Dedifferentiated amniotic fluid mesenchymal stem cell (primary cell): Measurements from ENCODE around the gene C1QL1.

Experiments
- DNase-seq: peaks from one replicate; pipeline ENCODE4 v3.0.0-alpha.2; 2016; ENCODE audit errors: extremely low spot score

Gene C1QL1

DNA sequence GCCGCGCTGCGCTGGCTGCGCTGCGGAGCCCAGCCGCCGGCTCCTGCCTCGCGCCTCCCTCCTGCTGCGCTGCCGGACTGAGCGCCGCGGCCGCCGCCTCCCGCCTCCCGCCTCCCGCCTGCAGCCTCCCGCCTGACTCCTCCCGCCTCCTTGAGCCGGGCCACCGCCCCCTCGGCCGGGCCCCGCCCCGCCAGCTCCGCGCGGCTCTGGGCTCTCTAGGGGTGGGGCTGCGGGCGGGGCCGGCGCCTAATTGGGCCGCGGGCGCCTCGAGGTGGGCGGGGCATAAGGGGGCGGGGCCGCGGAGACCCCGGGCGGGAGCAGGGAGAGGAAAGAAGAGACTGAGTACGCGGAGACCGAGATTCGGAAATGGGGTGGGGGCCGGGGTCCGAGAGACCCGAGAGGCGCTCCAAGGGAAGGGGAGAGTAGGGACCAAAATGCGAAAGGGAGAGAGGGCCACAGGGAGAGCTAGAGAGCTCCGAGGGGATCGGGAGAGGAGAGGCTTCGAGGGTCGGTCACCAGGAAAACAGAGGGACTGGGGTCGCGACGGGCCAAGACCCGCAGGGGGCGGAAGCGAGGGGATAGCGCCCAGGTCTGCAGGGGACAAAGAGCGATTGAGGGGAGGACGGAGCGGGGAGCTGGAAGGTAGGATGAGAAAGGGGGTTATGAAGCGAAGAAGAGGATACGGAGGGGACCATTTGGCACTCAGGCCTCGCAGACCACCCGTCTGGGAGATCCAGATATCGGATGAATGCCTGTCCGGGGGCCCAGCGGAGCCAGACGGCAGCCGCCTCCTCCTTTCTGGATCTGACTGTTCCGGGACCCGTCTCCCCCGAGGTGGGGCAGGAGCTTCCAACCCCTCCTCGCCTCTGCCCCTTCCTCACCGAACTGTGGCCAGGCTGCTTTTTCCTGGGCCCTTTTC is at the start of gene C1QL1:
Gene C1QL1 (minus strand): TSS at position 79 of the 919 bp plus-strand sequence. CDS start 255 bp downstream, outside the sequence.
- peak; percentile 82 for DNase-seq

- DNase-seq: no peak
Observed at GRCh38 chr17:45016823-45017222, 48.7 kb upstream of the C1QL1 start.

- no peak for DNase-seq
Observed at GRCh38 chr17:45016237-45016636, 48.1 kb upstream of the C1QL1 start.

DNA sequence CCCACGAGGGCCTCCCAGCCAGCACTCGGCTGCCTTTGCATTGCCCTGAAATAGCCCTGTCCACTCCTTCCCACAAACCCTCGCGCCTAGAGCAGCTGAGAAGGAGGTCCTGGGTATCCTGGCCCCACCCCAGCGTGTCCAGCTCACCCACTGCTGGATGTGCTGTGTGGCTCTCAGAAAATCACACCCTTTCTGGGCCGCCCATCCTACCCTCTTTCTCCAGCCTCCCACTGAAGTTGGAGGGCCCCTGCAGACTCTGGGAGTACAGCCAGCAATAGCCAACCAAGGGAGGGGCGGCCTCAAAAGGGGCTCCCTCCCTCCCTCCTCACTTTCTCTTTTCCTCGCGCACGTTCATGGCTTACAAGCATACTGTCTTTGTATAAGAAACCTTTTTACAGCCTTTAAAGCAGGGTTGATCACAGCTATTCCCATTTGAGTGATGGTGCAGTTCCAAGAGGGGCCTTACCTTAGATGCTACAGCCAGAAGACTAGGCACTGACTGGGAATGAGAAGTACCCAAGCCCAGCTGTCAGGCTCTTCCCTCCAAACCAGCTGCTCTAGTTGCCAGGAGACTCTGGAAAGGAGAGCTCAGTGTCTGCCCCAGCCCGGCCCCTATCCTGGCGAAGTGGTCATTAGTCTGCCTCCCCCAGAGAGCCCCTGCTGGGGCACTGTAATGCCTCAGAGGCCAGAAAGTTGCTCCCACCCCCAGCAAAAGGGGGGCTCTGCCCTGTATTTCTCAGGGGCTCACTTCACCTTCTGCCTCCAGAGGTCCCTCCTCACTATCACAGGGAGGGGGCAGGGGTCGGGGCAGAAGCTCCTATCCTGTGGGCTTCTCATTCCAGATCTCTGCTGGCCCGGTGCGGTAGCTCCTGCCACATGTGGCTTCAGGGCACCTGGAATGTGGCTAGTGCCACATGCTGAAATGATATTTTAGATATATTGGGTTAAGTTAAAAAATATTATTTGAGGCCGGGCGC is 45.2 kb upstream of the C1QL1 start:
- no peak for DNase-seq

- DNase-seq: no peak
Observed at GRCh38 chr17:45011767-45012166, 43.7 kb upstream of the C1QL1 start.

GRCh38 chr17:45009676-45010467 is 41.8 kb upstream of the C1QL1 start:
- DNase-seq: no peak

DNA sequence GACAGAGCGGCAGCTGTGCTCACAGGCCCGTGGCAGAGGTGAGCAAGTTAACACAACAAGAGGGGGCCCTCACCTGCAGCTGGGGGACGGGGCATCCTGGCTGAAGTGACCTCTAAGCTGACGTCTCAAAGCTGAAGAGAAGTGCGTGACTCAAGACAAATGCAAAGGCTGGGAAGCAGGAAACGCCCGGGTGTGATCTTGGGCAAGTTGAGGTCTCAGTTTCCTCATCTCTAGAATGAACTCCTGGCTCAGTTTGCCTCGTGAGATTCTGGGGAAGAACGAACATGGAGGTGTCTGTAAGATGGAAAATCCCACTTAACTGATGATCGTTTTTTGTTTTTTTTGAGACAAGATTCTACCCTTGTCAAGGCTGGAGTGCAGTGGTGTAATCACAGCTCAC is 40.1 kb upstream of the C1QL1 start:
- no peak for DNase-seq

GRCh38 chr17:45006927-45007461 is 38.9 kb upstream of the C1QL1 start:
- no peak for DNase-seq

GRCh38 chr17:45005700-45006099 is 37.6 kb upstream of the C1QL1 start:
- no peak for DNase-seq

DNA sequence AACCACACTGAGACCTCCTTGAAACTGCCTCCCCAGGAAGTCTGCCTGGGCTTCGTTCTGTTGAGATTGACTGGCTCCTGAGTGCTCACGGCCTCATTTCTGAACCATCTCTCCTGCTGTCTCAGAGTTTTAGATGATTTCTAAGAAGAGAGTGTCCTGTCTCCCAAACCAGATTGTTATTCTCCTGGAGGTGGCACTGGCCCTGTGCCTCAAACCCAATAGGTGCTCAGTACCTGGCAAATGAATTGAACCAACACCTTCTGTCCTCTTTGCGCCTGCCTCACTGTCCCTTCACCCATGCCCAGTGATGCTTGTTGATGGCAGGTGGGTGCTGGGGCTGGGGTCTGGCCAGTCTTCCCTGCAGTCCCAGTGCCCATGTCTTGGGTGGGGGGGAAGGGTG is 36.3 kb upstream of the C1QL1 start:
- no peak for DNase-seq

GRCh38 chr17:45003877-45004276 is 35.8 kb upstream of the C1QL1 start:
- DNase-seq: no peak

GRCh38 chr17:45001310-45001709 is 33.2 kb upstream of the C1QL1 start:
- no peak for DNase-seq

- no peak for DNase-seq
Observed at GRCh38 chr17:44999433-44999832, 31.3 kb upstream of the C1QL1 start.

DNA sequence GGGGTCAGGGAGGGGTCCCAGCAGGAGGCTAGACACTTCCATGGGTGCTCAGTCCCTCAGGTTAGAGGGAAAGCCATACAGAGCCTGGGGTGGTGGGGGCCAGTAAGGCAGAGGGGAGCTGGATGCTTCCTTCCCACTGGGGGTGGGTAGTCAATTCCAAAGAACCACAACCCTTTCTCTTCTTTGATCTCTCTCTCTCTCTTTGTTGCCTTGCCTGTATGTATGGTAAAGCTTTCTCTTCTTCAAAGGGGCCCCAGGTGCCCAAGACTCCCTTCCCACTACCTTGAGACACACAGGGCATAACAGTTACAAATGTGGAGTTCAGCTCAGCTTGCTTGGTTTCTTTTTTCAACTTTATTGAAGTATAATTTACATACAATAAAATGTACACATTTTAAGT is 30.5 kb upstream of the C1QL1 start:
- no peak for DNase-seq

- no peak for DNase-seq
Observed at GRCh38 chr17:44997733-44998520, 29.8 kb upstream of the C1QL1 start.

- no peak for DNase-seq
Observed at GRCh38 chr17:44996304-44996703, 28.2 kb upstream of the C1QL1 start.

- DNase-seq: no peak
Observed at GRCh38 chr17:44995436-44996001, 27.4 kb upstream of the C1QL1 start.

DNA sequence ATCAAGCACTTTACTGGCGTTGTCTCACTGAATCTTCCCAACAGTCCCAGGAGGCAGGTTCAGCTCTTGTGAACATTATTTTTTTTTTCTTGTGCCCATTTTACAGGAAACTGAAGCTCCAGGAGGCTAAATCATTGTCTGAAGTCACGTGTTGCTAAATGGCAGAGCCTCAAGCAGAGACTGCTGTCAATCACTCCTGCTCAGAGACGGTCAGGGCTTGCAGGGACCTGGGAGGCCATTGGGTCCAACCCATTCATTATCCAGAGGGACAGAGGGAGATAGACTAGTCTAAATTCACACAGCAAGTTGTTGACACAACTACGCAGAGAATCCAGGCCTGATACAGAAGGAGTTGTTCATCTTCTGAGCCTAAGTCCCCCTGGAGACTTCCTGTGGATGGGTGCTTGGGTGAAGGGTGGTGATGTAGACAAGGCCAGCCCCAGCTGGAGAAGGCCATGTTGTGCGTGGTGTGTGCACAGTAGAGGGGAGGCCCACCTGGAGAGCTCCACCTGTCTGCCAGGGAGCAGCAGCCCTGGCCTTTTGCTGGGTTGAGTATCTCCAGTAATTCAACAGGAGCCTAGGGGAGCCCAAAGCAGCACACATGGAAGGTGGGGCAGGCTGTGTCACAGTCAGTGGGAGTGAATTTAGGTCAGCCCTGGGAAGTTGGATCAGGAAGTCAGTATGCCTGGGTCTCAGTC is 24.3 kb upstream of the C1QL1 start:
- DNase-seq: no peak

- no peak for DNase-seq
Observed at GRCh38 chr17:44990994-44991393, 22.9 kb upstream of the C1QL1 start.
